HG02588 (cell line): Measurements from ENCODE around the gene VCY1B.
"Not testable (repeated sequence)": the region's sequence is repeated elsewhere in the genome, so short reads cannot be mapped to it uniquely, and the experiment has no call there.

Experiments
- ATAC-seq: cut with Tn5 transposase; IDR thresholded peaks from one replicate; pipeline ENCODE4 v1.9.1; 2021; ENCODE audit warnings: mild to moderate bottlenecking, moderate library complexity; ENCODE audit not compliant: unreplicated experiment

Gene VCY1B

DNA sequence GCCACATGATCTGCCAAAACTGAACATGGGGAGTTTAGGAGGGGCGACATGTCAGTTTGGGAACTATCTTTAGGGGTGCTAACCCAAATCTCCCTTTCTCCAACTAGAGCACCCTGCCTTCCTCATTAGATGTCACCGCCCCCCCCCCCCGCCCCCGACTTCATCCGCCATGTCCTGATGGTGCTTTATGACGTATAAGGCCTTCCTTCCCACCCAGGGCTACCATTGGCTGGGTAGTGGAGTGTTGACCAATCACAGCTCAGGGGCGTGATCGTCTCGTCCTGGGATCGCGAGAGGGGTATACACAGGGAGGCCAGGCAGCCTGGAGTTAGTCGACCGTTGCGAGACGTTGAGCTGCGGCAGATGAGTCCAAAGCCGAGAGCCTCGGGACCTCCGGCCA lies at the start of gene VCY1B:
Gene VCY1B (plus strand): TSS at position 301 of the 400 bp plus-strand sequence. CDS start 63 bp downstream, at position 364.
- ATAC-seq, result not testable (repeated sequence)

DNA sequence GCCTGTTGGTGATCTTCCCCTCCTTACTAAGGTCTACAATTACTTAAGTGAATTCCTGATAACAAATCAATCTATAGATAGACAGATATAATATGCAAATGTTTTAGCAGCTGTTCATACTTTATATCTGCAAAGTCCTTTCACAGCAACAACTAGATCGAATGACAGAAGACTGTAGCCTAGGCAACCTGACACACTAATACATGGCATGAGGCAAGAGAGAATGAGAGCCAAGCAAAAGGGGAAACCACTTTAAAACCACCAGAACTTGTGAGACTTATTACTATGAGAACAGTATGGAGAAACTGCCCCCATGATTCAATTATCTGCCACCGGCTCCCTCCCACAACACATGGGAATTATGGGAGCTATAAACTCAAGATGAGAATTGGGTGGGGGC lies 44.1 kb upstream of the VCY1B start:
- ATAC-seq, result not testable (repeated sequence)

DNA sequence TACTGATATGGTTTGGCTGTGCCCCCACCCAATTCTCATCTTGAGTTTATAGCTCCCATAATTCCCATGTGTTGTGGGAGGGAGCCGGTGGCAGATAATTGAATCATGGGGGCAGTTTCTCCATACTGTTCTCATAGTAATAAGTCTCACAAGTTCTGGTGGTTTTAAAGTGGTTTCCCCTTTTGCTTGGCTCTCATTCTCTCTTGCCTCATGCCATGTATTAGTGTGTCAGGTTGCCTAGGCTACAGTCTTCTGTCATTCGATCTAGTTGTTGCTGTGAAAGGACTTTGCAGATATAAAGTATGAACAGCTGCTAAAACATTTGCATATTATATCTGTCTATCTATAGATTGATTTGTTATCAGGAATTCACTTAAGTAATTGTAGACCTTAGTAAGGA lies 25.6 kb upstream of the VCY1B start:
- ATAC-seq, result not testable (repeated sequence)

DNA sequence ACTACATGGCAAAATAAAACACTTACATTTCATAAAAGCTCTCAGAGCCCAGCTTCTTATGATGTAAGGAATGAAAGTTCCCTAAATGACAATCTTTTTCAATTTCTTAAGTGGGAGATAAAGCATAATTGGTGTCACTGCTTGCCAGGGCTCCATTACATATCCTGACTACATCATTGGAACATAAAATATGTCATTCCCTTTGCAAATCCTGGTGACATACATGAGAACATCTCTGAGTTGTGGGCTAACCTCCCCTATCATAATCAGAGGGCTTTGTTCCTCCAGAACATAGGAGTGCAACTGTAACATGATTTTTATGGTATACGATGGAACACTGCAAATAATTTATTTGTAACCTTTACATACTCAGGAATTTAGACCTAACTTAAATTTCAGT lies 29.9 kb downstream of the VCY1B start:
- ATAC-seq, result no peak
